GM18502 (cell line): ENCODE results near the gene DRG2.

Experiments used
- ATAC-seq: cut with Tn5 transposase; IDR thresholded peaks from one replicate; pipeline ENCODE4 v1.9.1; 2021; ENCODE audit warnings: mild to moderate bottlenecking; ENCODE audit not compliant: unreplicated experiment, poor library complexity

DRG2 gene

GRCh38 chr17:18074566-18075272, 13.0 kb upstream of the DRG2 start:
- ATAC-seq: no peak

- ATAC-seq: no peak
Observed at GRCh38 chr17:18076936-18077335, 10.8 kb upstream of the DRG2 start.

- no peak for ATAC-seq
Observed at GRCh38 chr17:18079543-18079942, 8.2 kb upstream of the DRG2 start.

GRCh38 chr17:18084256-18084655, 3.5 kb upstream of the DRG2 start:
- ATAC-seq: no peak

- no peak for ATAC-seq
Observed at GRCh38 chr17:18089613-18090012, 1.9 kb downstream of the DRG2 start.

GRCh38 chr17:18093616-18094408, 6.1 kb downstream of the DRG2 start:
- no peak for ATAC-seq

GRCh38 chr17:18094409-18094807, 6.7 kb downstream of the DRG2 start:
- ATAC-seq: no peak

- ATAC-seq: no peak
Observed at GRCh38 chr17:18099516-18099915, 11.8 kb downstream of the DRG2 start.

GRCh38 chr17:18100616-18101015, 12.9 kb downstream of the DRG2 start:
- ATAC-seq: no peak

- ATAC-seq: no peak
Observed at GRCh38 chr17:18101828-18102227, 14.1 kb downstream of the DRG2 start.

GRCh38 chr17:18102640-18103039, 14.9 kb downstream of the DRG2 start:
- ATAC-seq: no peak

GRCh38 chr17:18105027-18105426, 17.3 kb downstream of the DRG2 start:
- no peak for ATAC-seq

GRCh38 chr17:18105595-18105994, 17.8 kb downstream of the DRG2 start:
- ATAC-seq: no peak

GRCh38 chr17:18106211-18106610, 18.5 kb downstream of the DRG2 start:
- ATAC-seq: no peak

- no peak for ATAC-seq
Observed at GRCh38 chr17:18107061-18107790, 19.5 kb downstream of the DRG2 start.

- ATAC-seq: no peak
Observed at GRCh38 chr17:18107971-18108370, 20.2 kb downstream of the DRG2 start.

- no peak for ATAC-seq
Observed at GRCh38 chr17:18108401-18109312, 20.9 kb downstream of the DRG2 start, which contains the start of gene MYO15A. Gene MYO15A (plus strand): TSS chr17:18108756. CDS start chr17:18118801, 10,045 bp downstream.

- no peak for ATAC-seq
Observed at GRCh38 chr17:18109935-18110485, 22.3 kb downstream of the DRG2 start.

- no peak for ATAC-seq
Observed at GRCh38 chr17:18110636-18111145, 22.9 kb downstream of the DRG2 start.
